HK-2 (cell line): ENCODE data around the gene TSC2.
"Not testable (repeated sequence)": the region's sequence is repeated elsewhere in the genome, so short reads cannot be mapped to it uniquely, and the experiment has no call there.

Experiments
- DNase-seq: peaks from one replicate; pipeline ENCODE4 v3.0.0-alpha.2; 2018; ENCODE audit not compliant: unreplicated experiment

The TSC2 gene

GRCh38 chr16:2105291-2105690 is 57.5 kb downstream of the TSC2 start:
- not testable (repeated sequence) for DNase-seq

DNA sequence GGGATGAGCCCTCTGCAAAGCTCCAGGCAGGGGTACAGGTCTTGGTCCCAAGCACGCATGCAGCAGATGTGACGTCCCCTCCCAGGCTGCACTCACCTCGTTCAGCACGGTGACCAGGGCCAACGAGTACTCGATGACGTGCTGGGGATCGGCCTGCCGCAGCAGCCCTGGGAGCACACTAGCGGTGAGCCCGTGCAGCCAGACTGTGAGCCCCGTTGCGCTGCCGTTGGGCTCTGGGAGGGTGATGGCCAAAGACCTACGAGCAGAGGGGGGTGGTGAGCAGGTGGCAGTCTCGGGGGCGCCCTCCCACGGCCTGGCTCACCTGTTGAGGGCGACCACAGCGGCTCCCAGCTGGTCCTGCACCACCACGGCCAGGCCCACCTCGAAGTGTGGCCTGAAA is 58.0 kb downstream of the TSC2 start:
- not testable (repeated sequence) for DNase-seq

GRCh38 chr16:2106211-2106610 is 58.4 kb downstream of the TSC2 start:
- not testable (repeated sequence) for DNase-seq

DNA sequence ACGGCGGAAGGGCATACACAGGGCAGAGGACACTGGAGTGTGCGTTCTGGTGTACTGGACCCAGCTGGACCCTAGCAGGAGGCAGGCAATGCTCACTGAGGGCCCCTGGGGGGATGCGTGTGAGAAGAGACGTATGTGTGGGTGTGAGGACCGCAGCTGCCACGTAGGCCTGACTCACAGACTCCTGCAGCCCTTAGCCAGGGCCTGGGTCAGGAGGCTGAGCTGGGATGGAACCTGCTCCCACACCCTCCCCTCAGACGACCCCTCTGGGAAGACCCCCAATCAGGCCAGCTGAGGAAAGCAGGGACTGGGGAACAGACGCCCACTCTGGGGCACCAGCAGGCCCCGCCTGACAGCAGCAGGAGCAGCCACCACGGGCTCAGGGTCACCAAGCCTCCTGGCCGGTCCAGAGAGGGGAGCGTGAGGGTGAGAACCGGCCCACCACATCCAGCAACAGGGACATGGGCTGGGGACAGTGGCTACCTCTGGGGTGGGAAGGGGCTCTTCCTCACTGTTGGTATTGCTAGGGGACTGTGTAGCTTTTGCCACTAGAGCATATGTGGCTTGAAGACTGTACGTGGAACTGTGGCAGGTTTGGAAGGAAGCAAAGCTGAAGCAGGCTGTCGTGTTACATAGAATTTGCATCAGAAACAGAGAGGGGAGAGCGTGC is 59.5 kb downstream of the TSC2 start:
- not testable (repeated sequence) for DNase-seq

DNA sequence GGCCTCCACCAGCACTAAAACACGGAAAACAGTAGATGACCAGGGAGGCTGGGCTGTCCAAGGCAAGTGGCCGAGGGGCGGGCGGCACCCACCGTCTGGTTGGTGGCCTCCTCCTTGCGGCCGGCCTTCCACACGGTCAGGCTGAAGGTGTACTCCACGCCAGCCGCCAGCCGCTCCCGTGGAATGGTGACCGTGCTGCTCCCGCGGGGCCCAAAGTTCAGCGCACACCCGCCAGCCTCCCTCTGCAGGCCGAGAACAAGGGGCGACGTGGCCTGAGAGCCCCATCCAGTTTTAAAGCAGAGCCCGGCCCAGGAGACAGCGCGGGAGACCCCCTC is 60.0 kb downstream of the TSC2 start:
- not testable (repeated sequence) for DNase-seq

DNA sequence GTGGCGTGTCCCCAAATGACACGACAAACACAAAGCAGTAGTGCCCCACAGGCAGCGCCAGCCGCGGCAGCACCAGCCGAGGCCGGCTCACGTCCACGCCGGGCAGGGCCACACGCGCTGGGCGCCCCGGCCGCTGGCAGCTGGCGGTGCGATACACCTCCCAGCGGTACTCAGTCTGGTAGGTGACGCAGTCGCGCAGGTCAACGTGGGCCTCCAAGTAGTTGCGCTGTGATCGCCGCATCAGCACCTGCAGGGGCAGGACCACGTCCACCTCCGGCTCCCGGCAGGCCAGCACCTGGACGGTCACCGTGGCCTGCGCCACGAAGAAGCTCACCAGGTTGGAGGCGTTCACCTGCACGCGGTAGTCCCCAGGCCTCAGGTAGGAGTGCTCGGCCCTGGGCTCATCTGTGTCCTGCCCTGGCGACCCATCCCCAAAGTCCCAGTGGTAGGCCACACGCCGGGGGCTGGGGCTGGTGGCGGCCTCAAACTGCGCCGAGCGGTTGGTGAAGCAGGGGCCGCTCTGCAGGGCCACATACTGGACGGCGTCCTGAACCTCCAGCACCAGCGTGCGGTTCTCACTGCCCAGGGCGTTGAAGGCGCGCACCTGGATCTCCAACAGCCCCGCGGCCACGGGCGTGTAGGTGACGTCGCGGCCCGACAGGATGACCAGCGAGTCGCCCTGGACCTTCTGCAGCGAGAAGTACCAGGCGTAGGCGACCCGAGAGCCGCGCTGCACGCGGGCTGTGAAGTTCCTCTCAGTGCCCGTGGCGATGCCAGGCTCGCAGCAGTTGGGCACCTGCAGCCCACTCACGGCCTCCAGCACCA is 60.9 kb downstream of the TSC2 start:
- DNase-seq: not testable (repeated sequence)

DNA sequence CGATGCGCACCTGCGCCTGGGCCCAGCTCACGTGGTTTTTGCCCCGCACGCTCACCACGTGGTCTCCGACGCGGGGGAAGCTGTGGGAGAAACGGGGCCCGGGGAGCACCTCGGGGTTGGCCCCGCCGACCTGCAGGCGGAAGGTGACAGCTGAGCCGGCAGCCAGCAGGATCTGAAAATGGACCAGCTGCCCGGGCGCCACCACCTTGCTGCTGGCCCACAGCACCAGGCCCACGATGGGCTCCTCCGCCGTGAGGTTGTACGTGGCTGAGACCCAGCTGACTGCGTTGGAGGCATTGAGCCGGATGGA is 61.4 kb downstream of the TSC2 start:
- not testable (repeated sequence) for DNase-seq

GRCh38 chr16:2109872-2110271 is 62.1 kb downstream of the TSC2 start:
- not testable (repeated sequence) for DNase-seq

- DNase-seq: not testable (repeated sequence)
These were observed 62.7 kb downstream of the TSC2 start for GRCh38 chr16:2110332-2111008.

DNA sequence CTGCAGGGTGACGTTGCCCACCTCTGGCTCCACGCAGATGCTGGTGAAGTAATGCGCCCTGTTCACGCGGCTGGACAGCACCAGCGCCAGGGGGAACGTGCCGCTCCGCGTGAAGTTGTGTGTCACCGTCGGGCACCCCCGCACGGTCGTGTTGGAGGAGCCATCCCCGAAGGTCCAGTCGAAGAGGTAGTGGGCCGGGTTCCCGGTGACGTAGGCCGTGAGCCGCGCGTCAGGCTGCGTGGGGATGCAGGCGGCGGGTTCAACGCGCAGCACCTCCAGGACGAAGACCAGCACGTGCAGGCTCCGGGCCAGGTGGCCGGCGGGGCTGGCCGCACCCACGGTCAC is 63.2 kb downstream of the TSC2 start:
- not testable (repeated sequence) for DNase-seq

DNA sequence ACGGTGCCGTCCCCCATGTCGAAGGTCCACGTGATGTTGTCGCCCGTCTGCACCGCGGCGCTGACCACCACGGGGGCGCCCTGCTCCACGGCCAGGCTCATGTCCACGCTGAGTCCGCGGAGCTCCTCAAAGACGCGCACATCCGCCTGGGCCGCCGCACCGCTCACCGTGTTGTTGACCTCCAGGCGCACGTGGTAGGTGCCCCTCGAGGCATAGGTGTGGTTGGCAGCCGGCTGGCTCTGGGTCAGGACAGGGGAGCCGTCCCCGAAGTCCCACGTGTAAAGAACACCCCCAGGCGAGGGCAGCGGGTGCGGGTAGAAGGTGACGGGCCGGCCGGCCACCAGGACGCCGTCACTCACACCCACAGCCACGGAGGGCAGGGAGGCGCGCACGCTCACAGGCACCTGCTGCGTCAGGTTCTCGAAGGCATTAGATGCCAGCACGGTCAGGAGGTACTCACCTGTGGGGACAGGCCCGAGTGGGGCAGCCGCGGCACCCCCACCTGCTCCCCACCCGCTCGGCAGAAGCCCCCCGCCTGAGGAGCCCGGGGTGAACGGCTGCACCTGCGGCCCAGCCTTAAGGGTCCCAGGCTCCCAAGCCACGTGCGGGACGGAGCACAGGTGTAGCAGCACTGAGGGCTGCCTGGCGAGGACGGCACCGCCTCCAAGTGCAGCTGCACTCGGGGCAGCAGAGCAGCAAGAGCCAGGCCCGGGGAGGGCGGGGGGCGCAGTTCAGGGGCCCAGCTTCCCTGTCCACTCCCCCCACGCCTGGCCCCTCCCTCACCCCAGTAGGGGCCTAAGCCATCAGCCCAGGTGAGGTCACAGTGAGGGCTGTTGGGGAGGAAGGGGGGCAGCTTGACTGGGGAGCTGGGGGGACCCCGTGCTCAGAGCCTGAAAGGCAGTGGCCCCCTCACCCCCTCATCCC is 63.9 kb downstream of the TSC2 start:
- not testable (repeated sequence) for DNase-seq

GRCh38 chr16:2112539-2113106 is 64.8 kb downstream of the TSC2 start:
- not testable (repeated sequence) for DNase-seq

GRCh38 chr16:2114225-2114624 is 66.4 kb downstream of the TSC2 start:
- DNase-seq: not testable (repeated sequence)

- DNase-seq: not testable (repeated sequence)
These were observed 67.3 kb downstream of the TSC2 start for GRCh38 chr16:2114885-2115590.

DNA sequence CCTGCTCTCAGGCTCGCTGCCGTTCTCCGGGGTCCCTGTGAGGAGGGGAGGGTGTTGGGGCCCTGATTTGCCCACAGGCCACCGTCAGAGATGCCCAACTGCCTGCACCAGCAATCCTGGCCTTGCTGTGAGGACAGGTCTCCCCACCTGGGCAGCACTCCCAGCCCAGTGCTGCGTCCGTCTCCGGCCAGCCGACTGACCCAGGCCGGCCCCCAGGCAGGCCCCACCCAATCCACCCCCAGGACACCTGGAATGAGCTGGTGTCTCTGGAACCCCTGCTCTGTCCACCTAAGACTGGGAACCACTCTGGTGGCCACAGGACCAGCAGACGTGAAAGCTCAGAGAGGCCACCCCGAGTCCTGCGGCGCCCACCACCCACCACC is 67.8 kb downstream of the TSC2 start:
- DNase-seq: no peak

DNA sequence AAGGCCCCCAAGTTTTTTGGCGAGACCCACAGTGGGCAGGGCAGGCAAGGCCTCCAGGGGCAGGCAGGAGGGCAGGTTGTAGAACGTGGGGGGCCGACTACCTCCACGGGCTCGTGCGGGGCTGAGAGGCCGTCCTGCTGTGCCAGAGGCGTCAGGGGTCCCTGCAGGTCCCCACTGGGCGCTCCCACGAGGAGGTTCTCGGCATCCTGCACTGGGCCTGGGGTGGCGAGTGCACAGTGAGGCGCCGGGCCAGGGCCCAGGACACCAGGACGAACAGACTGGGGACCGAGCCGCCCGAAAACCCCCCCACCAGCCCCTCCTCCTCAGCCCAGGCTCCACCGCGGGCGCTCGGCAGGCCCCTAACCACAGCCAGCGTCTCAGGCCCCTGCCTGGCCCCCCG is 68.6 kb downstream of the TSC2 start:
- not testable (repeated sequence) for DNase-seq

DNA sequence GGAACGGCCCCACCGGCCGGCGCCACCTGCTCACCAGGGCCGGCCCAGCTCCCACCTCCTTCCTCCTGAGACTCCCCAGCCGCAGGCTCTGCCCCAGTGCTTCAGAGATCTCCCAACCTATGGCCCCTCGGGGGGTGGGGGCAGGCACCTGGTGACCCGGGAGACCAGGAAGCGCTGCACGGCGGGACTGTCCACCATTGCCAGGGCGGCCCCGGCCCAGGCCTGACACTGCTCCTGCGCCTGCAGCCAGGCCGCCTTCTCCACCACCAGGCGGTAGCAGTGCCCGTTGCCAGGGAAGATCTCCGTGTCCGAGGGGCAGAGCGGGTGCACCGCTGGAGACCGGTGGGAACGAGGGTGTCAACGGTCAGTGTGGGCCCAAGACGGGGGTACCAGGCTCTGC is 69.6 kb downstream of the TSC2 start:
- DNase-seq: not testable (repeated sequence)

DNA sequence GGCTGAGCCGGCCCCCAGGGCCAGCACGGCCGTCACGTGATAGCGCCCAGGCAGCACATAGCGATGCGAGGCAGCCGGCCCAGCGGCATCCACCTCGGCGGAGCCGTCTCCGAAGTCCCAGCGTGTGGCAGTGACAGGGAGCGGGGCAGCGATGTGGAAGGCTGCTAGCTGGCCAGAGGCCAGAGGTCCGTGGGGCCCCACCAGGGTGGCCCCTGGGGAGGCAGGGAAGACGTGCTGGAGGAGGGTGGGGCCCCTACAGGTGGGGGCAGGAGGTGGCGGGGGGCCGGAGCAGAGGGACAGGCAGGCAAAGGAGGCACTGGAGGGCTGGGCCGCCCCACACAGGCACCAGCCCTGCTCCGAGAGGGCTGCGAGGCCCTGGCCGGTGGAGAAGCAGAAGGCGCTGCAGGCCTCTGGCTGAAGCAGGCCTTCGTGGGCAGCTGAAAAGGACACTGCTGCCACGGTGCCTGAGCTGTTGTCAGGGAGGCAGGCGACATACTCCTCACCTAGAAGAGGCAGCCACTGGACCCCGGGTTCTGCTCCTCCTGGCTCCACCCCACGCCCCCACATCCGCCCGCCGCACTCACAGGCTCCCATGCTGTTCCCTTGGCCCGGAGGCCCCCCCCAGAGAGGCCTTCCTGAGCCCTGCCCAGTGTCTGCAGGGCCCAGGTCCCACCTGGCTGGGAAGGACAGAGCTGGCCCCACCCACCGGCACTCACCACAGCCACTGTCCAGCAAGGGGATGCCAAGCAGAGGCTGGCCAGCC is 70.4 kb downstream of the TSC2 start:
- not testable (repeated sequence) for DNase-seq

GRCh38 chr16:2121325-2121724 is 73.5 kb downstream of the TSC2 start:
- DNase-seq: not testable (repeated sequence)

GRCh38 chr16:2121853-2122252 is 74.1 kb downstream of the TSC2 start:
- DNase-seq: no peak
